Naive thymus-derived CD4-positive, alpha-beta T cell (primary cell): ENCODE results near the gene DNAJC11. TPM values are rescaled to one million over a fixed set of nuclear protein-coding genes. Genes with fewer than 3 reads are reported as not detected.

Experiments used
- ATAC-seq: fragments of 150-1000 bp; cut with Tn5 transposase; 2 replicates; pipeline ENCODE4 v1.10.0; 2021; ENCODE audit warnings: mild to moderate bottlenecking, moderate library complexity
- CTCF ChIA-PET: fragments of 350-600 bp; sonication (Branson Sonifier 250); formaldehyde crosslinking; loops from one replicate; lab custom pipeline; 2021; ENCODE audit warnings: antibody characterized with exemption; lab: Charles Lee
- POLR2A ChIA-PET: fragments of 350-600 bp; sonication (Branson Sonifier 250); formaldehyde crosslinking; loops from one replicate; lab custom pipeline; 2021; ENCODE audit warnings: antibody characterized with exemption, inconsistent platforms; lab: Charles Lee
- DNase-seq, 9 donors: peaks; one replicate each; pipeline versions ENCODE4 v3.0.0 to v3.0.0-alpha.2; 2020 to 2022; ENCODE audit warnings: mixed read lengths in 1 of 9
- H3K27ac ChIP-seq: one replicate; pipeline ENCODE4 v1.7.0; 2013; ENCODE audit warnings: mild to moderate bottlenecking, low read depth, low read length, moderate library complexity
- H3K27me3 ChIP-seq, 2 donors: one replicate each; pipeline ENCODE4 v1.7.0; 2013; ENCODE audit warnings: low read length in 2 of 2, mild to moderate bottlenecking in 2 of 2, moderate library complexity in 2 of 2; ENCODE audit not compliant: control insufficient read depth in 2 of 2, insufficient read depth in 2 of 2
- H3K36me3 ChIP-seq, 3 experiments: 1 replicate in 2 of 3; 2 replicates in 1 of 3; pipeline ENCODE4 v1.7.0; 2013; ENCODE audit warnings: low read length in 3 of 3, mild to moderate bottlenecking in 3 of 3, moderate library complexity in 1 of 3; ENCODE audit not compliant: insufficient read depth in 3 of 3, control insufficient read depth in 2 of 3
- H3K4me1 ChIP-seq, 2 donors: one replicate each; pipeline ENCODE4 v1.7.0; 2013; ENCODE audit warnings: low read length in 2 of 2, mild to moderate bottlenecking in 2 of 2, moderate library complexity in 1 of 2; ENCODE audit not compliant: control insufficient read depth in 2 of 2, insufficient read depth in 2 of 2
- H3K4me3 ChIP-seq: 2 replicates; pipeline ENCODE4 v1.7.0; 2013; ENCODE audit warnings: mild to moderate bottlenecking, low read length
- H3K9me3 ChIP-seq, 3 experiments: 1 replicate in 2 of 3; 2 replicates in 1 of 3; pipeline ENCODE4 v1.7.0; 2013; ENCODE audit warnings: low read length in 3 of 3; ENCODE audit not compliant: control insufficient read depth in 2 of 3
- H3K27ac Mint-ChIP-seq, 9 donors: one replicate each; pipeline ENCODE4 v1.8.0; 2020 to 2022; ENCODE audit warnings: mixed read lengths in 9 of 9, mild to moderate bottlenecking in 8 of 9, moderate library complexity in 5 of 9, inconsistent platforms in 2 of 9
- H3K27me3 Mint-ChIP-seq, 5 donors: one replicate each; pipeline ENCODE4 v1.8.0; 2021 to 2022; ENCODE audit warnings: mixed read lengths in 5 of 5, mild to moderate bottlenecking in 1 of 5
- H3K36me3 Mint-ChIP-seq, 5 donors: one replicate each; pipeline ENCODE4 v1.8.0; 2020 to 2022; ENCODE audit warnings: mixed read lengths in 5 of 5, mild to moderate bottlenecking in 3 of 5, inconsistent platforms in 1 of 5
- H3K4me1 Mint-ChIP-seq, 7 donors: one replicate each; pipeline ENCODE4 v1.8.0; 2020 to 2022; ENCODE audit warnings: mixed read lengths in 7 of 7, mild to moderate bottlenecking in 3 of 7, inconsistent platforms in 1 of 7
- H3K4me3 Mint-ChIP-seq, 10 donors: one replicate each; pipeline ENCODE4 v1.8.0; 2020 to 2022; ENCODE audit warnings: mild to moderate bottlenecking in 10 of 10, mixed read lengths in 10 of 10, moderate library complexity in 6 of 10, inconsistent platforms in 2 of 10
- H3K9me3 Mint-ChIP-seq, 11 donors: one replicate each; pipeline ENCODE4 v1.8.0; 2020 to 2022; ENCODE audit warnings: mixed read lengths in 11 of 11, mild to moderate bottlenecking in 4 of 11, inconsistent platforms in 1 of 11, moderate library complexity in 1 of 11
- intact Hi-C, 2 donors: fragments of 100-400 bp; cut with micrococcal nuclease; formaldehyde crosslinking; loops; one replicate each; pipeline ENCODE4 v1.15.1; 2023
- polyA plus RNA-seq, 2 donors: library from polyadenylated mRNA; unstranded; fragments of 300-500 nt; fragmentation: Illumina TruSeq; gene quantifications; one replicate each; pipeline ENCODE4 v1.2.3, GENCODE V29; 2021
- total RNA-seq, 6 experiments: library from RNA in 5 of 6; stranded (reverse) in 5 of 6; gene quantifications; 1 replicate in 5 of 6; 2 replicates in 1 of 6; pipeline ENCODE4 v1.2.3 and lab custom pipeline; 2021 to 2026

The DNAJC11 gene
- total and polyA plus RNA-seq, 7 experiments from 2014 or later, result 19.2 to 49.7 (median 42.9) TPM

- H3K4me3 ChIP-seq, result no peak overlapping the region
- ChIA-PET CTCF (no interaction called here), POLR2A (interaction anchor here (0.6 to 1.2 kb wide), 2 partner anchors 10 to 14 kb away, joined by 3 read pairs; no protein-coding TSS in a partner anchor)
- no peak overlapping the region for H3K27ac Mint-ChIP-seq
- H3K36me3 Mint-ChIP-seq, result peaks cover 0 to 8% (median 0%) of the 10 kb centered on the region in 5 donors
- ATAC-seq (no peak), DNase-seq (no peak)
- peaks cover 16 to 22% of the 10 kb centered on the region in 2 donors for H3K4me1 ChIP-seq
- peaks cover 0 to 34% (median 0%) of the 10 kb centered on the region in 3 experiments for H3K36me3 ChIP-seq
- H3K27ac ChIP-seq, result no peak overlapping the region
- intact Hi-C loops, result no loop called here
- H3K9me3 ChIP-seq, result no peaks in the 10 kb centered on the region
- peaks cover 21 to 57% (median 41%) of the 10 kb centered on the region in 7 donors for H3K4me1 Mint-ChIP-seq
- H3K9me3 Mint-ChIP-seq, result peaks cover 0 to 2% (median 0%) of the 10 kb centered on the region in 11 donors
- H3K4me3 Mint-ChIP-seq, result no peak overlapping the region
- H3K27me3 Mint-ChIP-seq, result no peaks in the 10 kb centered on the region
- no peaks in the 10 kb centered on the region for H3K27me3 ChIP-seq
Observed at GRCh38 chr1:6585841-6586240, 115.8 kb downstream of the DNAJC11 start.

- Mint-ChIP-seq H3K4me1 (peaks cover 26 to 59% (median 43%) of the 10 kb centered on the region in 7 donors), H3K4me3 (no peak overlapping the region), H3K27me3 (no peaks in the 10 kb centered on the region), H3K9me3 (peaks cover 0 to 2% (median 0%) of the 10 kb centered on the region in 11 donors), H3K27ac (peak overlapping the region in 5 of 9 donors; percentile 7 to 82 (median 11)), H3K36me3 (peaks cover 0 to 8% (median 0%) of the 10 kb centered on the region in 5 donors)
- intact Hi-C loops, result no loop called here
- ChIA-PET CTCF (no interaction called here), POLR2A (interaction anchor here (1.2 kb wide), 1 partner anchor 15 kb away, joined by 3 read pairs; no protein-coding TSS in a partner anchor)
- Histone ChIP-seq H3K4me3 (no peak overlapping the region), H3K27ac (no peak overlapping the region), H3K4me1 (peaks cover 21 to 27% of the 10 kb centered on the region in 2 donors), H3K9me3 (no peaks in the 10 kb centered on the region), H3K27me3 (no peaks in the 10 kb centered on the region), H3K36me3 (peaks cover 0 to 32% (median 0%) of the 10 kb centered on the region in 3 experiments)
- no peak for ATAC-seq
- DNase-seq, result no peak
Observed at GRCh38 chr1:6585081-6585722, 116.4 kb downstream of the DNAJC11 start.

Other genes starting within 250 kb of the DNAJC11 start
- 100 to 1,000 TPM; 151 to 352 (median 179) TPM for gene TNFRSF25, start 235.6 kb downstream of the DNAJC11 start, total RNA-seq
- gene TNFRSF25, start 235.6 kb downstream of the DNAJC11 start, polyA plus RNA-seq, result 10 to 100 TPM; 17.3 to 40.5 TPM
- 10 to 100 TPM in 3 of 5 experiments, 1 to 10 TPM in 2; 2.2 to 15.6 (median 11.7) TPM for gene PLEKHG5, start 210.1 kb downstream of the DNAJC11 start, total RNA-seq
- 1 to 10 TPM in 1 of 2 donors, not detected in 1; 2.0 TPM for gene PLEKHG5, start 210.1 kb downstream of the DNAJC11 start, polyA plus RNA-seq
- gene NOL9, start 147.3 kb downstream of the DNAJC11 start, total RNA-seq, result 10 to 100 TPM; 54.2 to 80.6 (median 73.8) TPM
- gene NOL9, start 147.3 kb downstream of the DNAJC11 start, polyA plus RNA-seq, result 10 to 100 TPM; 13.4 to 29.8 TPM
- gene TAS1R1, start 146.5 kb downstream of the DNAJC11 start, total RNA-seq, result not detected
- not detected for gene TAS1R1, start 146.5 kb downstream of the DNAJC11 start, polyA plus RNA-seq
- 10 to 100 TPM; 39.1 to 70.4 (median 62.2) TPM for gene ZBTB48, start 121.8 kb downstream of the DNAJC11 start, total RNA-seq
- 10 to 100 TPM; 18.5 to 27.9 TPM for gene ZBTB48, start 121.8 kb downstream of the DNAJC11 start, polyA plus RNA-seq
- 10 to 100 TPM; 25.2 to 58.1 (median 33.0) TPM for gene KLHL21, start 98.9 kb downstream of the DNAJC11 start, total RNA-seq
- gene KLHL21, start 98.9 kb downstream of the DNAJC11 start, polyA plus RNA-seq, result 10 to 100 TPM; 17.2 to 31.1 TPM
- gene PHF13, start 88.1 kb downstream of the DNAJC11 start, total RNA-seq, result 10 to 100 TPM in 3 of 5 experiments, 1 to 10 TPM in 2; 7.7 to 14.3 (median 12.2) TPM
- gene PHF13, start 88.1 kb downstream of the DNAJC11 start, polyA plus RNA-seq, result 1 to 10 TPM; 4.4 to 6.3 TPM
- 10 to 100 TPM; 14.1 to 30.5 (median 20.3) TPM for gene THAP3, start 76.9 kb downstream of the DNAJC11 start, total RNA-seq
- 10 to 100 TPM; 18.7 to 31.8 TPM for gene THAP3, start 76.9 kb downstream of the DNAJC11 start, polyA plus RNA-seq
- gene CAMTA1, start 83.6 kb upstream of the DNAJC11 start, total RNA-seq, result 10 to 100 TPM; 38.1 to 45.2 (median 42.1) TPM
- gene CAMTA1, start 83.6 kb upstream of the DNAJC11 start, polyA plus RNA-seq, result 10 to 100 TPM; 46.2 to 68.6 TPM